ENCODE measurements around the gene RPTOR. TPM values are rescaled to one million over a fixed set of nuclear protein-coding genes. Genes with fewer than 3 reads are reported as not detected.

The RPTOR gene
- total RNA-seq, 6 experiments from 2014 or later, result 34.4 to 39.2 (median 35.5) TPM

DNA sequence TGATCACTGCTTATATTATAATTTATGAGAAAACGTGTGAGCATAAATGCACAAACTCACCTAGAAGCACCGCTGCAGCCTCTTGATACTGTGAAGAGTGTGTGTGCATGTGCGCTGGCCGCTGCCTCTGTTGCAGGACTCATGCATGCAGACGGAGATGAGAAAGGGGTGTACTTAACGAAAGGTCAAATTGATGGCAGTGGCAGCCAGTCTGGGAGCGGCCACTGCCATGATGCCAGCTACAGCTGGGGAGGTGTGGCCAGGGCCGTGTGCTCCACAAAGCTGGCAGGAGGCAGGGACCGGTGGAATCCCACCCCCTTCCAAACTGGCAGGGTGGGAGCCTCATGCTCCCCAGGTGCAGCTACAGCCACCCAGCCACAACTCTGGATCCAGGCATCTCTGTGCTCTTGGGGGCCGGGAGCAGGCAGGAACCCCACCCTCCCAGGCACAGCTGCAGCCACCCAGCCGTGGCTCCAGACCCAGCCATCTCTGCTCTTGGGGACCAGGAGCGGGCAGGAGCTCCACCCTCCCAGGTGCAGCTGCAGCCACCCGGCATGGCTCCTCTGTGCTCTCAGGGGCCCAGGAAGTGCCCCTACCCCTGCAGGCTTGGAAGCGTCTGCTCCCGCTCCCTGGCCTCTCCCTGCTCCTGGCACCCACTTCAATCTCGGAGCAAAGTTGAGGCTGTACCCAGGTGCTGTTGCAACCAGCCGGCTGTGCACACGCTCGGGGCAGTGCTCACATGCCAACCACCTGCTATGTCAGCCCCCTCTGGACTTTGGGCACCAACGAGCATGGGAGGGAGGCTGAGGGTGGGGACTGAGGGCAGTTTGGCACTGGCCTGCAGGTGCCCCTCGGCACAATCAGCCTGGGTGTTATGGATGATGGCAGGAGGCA lies 369.5 kb downstream of the RPTOR start:
- Mint-ChIP-seq H3K4me3 (no peak overlapping the region), H3K36me3 (ENCODE audit: low read depth) (peaks cover 9% of the 10 kb centered on the region), H3K27ac (no peak overlapping the region), H3K27me3 (ENCODE audit: insufficient read depth) (no peaks in the 10 kb centered on the region; the same call in none of the 2 replicates), H3K4me1 (ENCODE audit: low read depth) (no peaks in the 10 kb centered on the region), H3K9me3 (no peaks in the 10 kb centered on the region; the same call in 1 of the 2 replicates)
- TF ChIP-seq, protein P1, sequence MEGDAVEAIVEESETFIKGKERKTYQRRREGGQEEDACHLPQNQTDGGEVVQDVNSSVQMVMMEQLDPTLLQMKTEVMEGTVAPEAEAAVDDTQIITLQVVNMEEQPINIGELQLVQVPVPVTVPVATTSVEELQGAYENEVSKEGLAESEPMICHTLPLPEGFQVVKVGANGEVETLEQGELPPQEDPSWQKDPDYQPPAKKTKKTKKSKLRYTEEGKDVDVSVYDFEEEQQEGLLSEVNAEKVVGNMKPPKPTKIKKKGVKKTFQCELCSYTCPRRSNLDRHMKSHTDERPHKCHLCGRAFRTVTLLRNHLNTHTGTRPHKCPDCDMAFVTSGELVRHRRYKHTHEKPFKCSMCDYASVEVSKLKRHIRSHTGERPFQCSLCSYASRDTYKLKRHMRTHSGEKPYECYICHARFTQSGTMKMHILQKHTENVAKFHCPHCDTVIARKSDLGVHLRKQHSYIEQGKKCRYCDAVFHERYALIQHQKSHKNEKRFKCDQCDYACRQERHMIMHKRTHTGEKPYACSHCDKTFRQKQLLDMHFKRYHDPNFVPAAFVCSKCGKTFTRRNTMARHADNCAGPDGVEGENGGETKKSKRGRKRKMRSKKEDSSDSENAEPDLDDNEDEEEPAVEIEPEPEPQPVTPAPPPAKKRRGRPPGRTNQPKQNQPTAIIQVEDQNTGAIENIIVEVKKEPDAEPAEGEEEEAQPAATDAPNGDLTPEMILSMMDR (IDR thresholded peaks at IDR 0.05), result no peak
- DNase-seq, result no peak

DNA sequence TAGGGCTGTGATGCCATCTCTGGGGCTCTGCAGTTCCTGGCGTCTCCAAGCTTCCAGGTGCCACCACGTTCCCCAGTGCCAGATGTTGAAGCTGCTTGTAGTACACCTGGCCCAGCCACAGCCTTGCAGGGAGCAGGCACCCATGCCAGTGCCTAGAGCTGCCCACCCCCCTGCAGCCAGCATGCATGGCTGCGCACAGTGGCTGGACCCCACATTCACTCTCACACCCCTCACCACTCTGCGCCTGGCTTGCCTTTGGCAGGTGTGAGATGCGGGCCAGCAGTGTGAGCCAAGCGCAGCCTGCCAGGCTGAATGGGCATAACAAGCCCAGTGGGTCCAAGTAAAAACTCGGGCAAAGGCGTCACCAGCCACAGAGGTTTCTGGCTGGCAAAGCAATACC lies 371.6 kb downstream of the RPTOR start:
- no peak for DNase-seq
- TF ChIP-seq, protein P1 (IDR thresholded peaks at IDR 0.05), result no peak
- Mint-ChIP-seq H3K9me3 (no peaks in the 10 kb centered on the region; the same call in 1 of the 2 replicates), H3K4me3 (no peak overlapping the region), H3K27me3 (ENCODE audit: insufficient read depth) (no peaks in the 10 kb centered on the region; the same call in 1 of the 2 replicates), H3K4me1 (ENCODE audit: low read depth) (no peaks in the 10 kb centered on the region), H3K27ac (no peak overlapping the region), H3K36me3 (ENCODE audit: low read depth) (peaks cover 13% of the 10 kb centered on the region)

DNA sequence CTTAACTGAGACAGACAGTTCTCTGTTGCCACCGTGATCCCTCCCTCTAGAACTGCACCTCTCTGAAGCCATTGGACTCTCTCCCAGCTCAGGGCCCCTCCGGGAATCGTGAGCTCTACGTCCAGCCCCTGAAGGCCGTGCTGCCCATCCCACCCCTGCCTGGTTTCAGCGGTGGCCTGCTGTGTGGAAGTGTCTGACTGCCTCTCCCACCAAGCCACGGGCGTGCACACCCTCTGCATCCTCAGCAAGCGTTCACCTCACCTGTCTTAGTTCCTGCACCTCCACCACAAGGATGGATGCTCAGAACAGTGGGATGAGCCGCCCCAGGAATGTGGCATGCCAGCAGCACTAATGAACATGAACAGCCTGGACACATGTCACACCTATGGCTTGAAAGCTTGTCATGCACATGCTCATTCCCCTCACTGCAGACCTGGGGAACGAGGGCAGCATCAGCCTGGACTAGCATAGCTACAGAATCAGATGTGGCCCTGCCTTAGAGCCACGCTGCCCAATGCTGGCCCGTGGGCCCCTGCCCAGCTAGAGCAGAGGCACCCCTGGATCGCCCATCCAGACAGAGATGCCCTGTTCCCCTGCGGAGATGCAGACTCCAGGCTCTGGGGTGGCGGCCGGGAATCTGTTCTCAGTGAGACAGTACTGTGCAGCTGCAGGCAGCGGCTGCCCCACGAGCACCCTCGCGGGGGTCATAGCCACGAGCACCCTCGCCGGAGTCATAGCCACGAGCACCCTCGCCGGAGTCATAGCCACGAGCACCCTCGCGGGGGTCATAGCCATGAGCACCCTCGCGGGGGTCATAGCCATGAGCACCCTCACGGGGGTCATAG lies 373.3 kb downstream of the RPTOR start:
- Mint-ChIP-seq H3K9me3 (no peaks in the 10 kb centered on the region; the same call in 1 of the 2 replicates), H3K27ac (no peak overlapping the region; the same call in 1 of the 2 replicates), H3K4me1 (ENCODE audit: low read depth) (no peaks in the 10 kb centered on the region), H3K27me3 (ENCODE audit: insufficient read depth) (no peaks in the 10 kb centered on the region), H3K36me3 (ENCODE audit: low read depth) (peaks cover 13% of the 10 kb centered on the region), H3K4me3 (no peak overlapping the region)
- DNase-seq, result no peak
- TF ChIP-seq, protein P1 (IDR thresholded peaks at IDR 0.05), result no peak

DNA sequence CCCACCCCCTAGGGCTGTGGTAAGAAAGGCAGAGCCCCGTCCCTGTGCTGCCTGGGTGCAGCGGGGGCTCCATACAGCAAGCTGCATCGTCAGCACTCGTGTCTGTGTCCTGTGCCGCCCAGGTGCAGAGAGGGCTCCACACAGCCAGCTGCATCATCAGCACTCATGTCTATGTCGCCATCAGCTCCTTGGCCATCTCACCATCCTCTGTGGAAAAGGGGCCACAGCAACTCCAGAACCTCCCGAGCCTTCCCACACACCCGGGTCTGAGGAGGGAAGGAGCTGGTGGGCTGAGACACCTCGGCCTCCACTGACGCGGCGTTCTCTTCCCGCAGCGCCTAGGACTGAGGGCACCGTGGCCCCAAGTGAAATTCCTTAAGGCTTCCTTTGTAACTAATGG lies 374.1 kb downstream of the RPTOR start:
- TF ChIP-seq, protein P1 (IDR thresholded peaks at IDR 0.05), result no peak
- DNase-seq, result no peak
- Mint-ChIP-seq H3K36me3 (ENCODE audit: low read depth) (peaks cover 12% of the 10 kb centered on the region), H3K27ac (no peak overlapping the region), H3K9me3 (no peaks in the 10 kb centered on the region; the same call in 1 of the 2 replicates), H3K4me1 (ENCODE audit: low read depth) (no peaks in the 10 kb centered on the region), H3K27me3 (ENCODE audit: insufficient read depth) (no peaks in the 10 kb centered on the region), H3K4me3 (no peak overlapping the region)

Measured in HFFc6 (cell line).